ENCODE data around the gene FAM13B.

GRCh38 chr5:137994556-137994955 lies 38.3 kb downstream of the FAM13B start:
- no peak for TF ChIP-seq CTCF (IDR thresholded peaks at IDR 0.05; ENCODE audit: insufficient read depth, low read length, poor library complexity, severe bottlenecking)
- TF ChIP-seq EZH2phosphoT487 (conservative IDR thresholded peaks at IDR 0.05; ENCODE audit: low read length), result no peak

All from SU-DHL-6 (cell line).